GM15510 (cell line): ENCODE results near the gene PRKD1.

Source experiments
- POLR2A ChIP-seq: IDR thresholded peaks from 3 replicates; pipeline ENCODE4 v1.6.1; 2011; ENCODE audit warnings: borderline replicate concordance; ENCODE audit not compliant: insufficient read length; ENCODE audit errors: extremely low read depth

Gene PRKD1

GRCh38 chr14:29913566-29913965 is 14.1 kb downstream of the PRKD1 start:
- TF ChIP-seq POLR2A: no peak

- no peak for TF ChIP-seq POLR2A
These were observed 15.8 kb downstream of the PRKD1 start for GRCh38 chr14:29911810-29912209.

GRCh38 chr14:29908652-29909577 is 18.7 kb downstream of the PRKD1 start:
- TF ChIP-seq POLR2A: no peak

GRCh38 chr14:29906256-29906870 is 21.3 kb downstream of the PRKD1 start:
- no peak for TF ChIP-seq POLR2A

- no peak for TF ChIP-seq POLR2A
These were observed 22.1 kb downstream of the PRKD1 start for GRCh38 chr14:29905543-29905942.

GRCh38 chr14:29900609-29901350 is 26.9 kb downstream of the PRKD1 start:
- TF ChIP-seq POLR2A: no peak

DNA sequence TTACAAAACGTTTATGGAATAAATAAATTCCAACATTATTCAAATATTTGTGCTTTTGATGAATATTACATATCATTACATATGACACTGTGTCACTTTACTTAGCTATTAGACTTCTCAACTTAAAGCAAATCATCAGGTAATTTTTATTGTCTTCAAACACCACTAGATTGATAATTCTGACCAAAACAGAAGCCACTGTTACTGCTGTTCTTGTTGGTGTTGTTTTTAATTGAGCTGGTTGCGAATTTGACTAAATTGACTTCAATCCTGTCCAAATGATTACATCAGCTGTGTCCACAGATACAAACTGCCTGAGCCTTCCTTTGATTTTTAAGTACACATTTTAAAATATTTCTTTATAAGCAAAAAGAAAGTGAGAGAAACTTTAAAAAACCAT is 29.2 kb downstream of the PRKD1 start:
- no peak for TF ChIP-seq POLR2A

DNA sequence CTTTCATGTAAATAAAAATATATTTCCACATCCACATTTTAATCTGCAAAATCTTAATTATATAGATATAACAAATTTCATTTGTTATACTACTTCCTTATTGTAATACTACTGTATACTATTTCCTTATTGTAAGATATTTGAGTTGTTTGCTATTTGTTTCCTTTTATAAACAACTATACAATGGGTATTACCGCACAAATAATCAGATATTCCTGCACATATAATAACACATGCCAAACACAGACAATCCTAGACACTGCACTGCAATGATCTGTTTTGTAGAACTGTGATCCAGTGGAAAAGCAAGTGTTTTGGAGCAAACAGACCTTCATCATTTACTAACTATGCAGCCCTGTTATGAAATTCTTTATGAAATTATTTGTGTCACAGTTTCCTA is 30.5 kb downstream of the PRKD1 start:
- TF ChIP-seq POLR2A: no peak

GRCh38 chr14:29896354-29896821 is 31.3 kb downstream of the PRKD1 start:
- no peak for TF ChIP-seq POLR2A

- TF ChIP-seq POLR2A: no peak
These were observed 32.0 kb downstream of the PRKD1 start for GRCh38 chr14:29895591-29896083.

DNA sequence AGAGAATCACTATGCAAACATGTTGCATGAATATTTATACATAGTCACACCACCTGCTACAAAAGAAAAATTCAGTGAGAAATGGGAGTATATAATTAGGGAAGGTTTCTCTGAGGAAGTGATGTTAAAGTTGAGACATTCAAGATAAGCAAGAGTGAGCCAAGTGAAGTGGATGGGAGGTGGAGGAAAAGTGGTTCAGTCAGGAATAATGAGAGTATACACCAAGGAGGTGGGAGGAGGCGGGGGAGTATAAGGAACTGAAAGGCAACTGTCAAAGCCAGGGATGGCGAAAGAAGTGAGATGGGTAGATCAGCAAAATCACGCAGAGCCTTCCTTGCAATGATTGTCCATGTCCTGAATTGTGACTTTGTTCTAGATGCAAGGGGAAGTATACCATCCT is 33.7 kb downstream of the PRKD1 start:
- no peak for TF ChIP-seq POLR2A

GRCh38 chr14:29892327-29892726 is 35.3 kb downstream of the PRKD1 start:
- no peak for TF ChIP-seq POLR2A

- no peak for TF ChIP-seq POLR2A
These were observed 41.7 kb downstream of the PRKD1 start for GRCh38 chr14:29885988-29886387.

GRCh38 chr14:29868000-29868399 is 59.6 kb downstream of the PRKD1 start:
- no peak for TF ChIP-seq POLR2A

DNA sequence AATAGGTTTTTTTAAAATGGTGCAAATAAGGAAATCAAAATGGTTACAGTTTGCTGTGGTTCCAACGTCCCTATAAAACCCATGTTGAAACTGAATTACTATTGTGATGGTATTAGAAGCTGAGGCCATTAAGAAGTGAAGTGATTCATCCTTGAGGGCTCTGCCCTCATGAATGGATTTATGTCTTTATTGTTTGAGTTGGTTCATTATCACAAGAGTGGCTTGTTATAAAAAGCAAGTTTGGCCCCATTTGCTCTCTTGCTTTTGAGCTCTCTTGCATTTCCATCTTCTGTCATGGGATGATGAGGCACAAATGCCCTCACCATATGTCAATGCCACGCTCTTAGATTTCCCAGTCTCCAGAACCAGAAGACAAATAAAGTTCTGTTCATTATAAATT is 62.3 kb downstream of the PRKD1 start:
- TF ChIP-seq POLR2A: no peak
